ENCODE data around the gene FBXL4. TPM values are rescaled to one million over a fixed set of nuclear protein-coding genes. Genes with fewer than 3 reads are reported as not detected.

Gene FBXL4
- total and polyA plus RNA-seq, 10 of the 15 experiments (the other 5 are each of a cell fraction or from before 2014, with no cell fraction given): 2.9 to 16.9 (median 7.2) TPM

- TF ChIP-seq RAD51 (IDR thresholded peaks at IDR 0.05) (no peak), RELB (IDR thresholded peaks at IDR 0.05; ENCODE audit: low read depth) (no peak), POLR2A (IDR thresholded peaks at IDR 0.05; ENCODE audit: low read depth, low read length) (no peak), ZBTB33 (IDR thresholded peaks at IDR 0.05) (no peak), CBX3 (IDR thresholded peaks at IDR 0.05; ENCODE audit: borderline replicate concordance, low read depth) (no peak), PRDM15 (CRISPR knock-in tag; IDR thresholded peaks at IDR 0.05) (no peak), ZBTB11 (CRISPR knock-in tag; IDR thresholded peaks at IDR 0.05) (no peak), HCFC1 (IDR thresholded peaks at IDR 0.05; ENCODE audit: low read length) (no peak)
Measured at GRCh38 chr6:98900706-98901105, 47.0 kb downstream of the FBXL4 start (continued).
